ENCODE data around the gene DHX58.

Gene DHX58

DNA sequence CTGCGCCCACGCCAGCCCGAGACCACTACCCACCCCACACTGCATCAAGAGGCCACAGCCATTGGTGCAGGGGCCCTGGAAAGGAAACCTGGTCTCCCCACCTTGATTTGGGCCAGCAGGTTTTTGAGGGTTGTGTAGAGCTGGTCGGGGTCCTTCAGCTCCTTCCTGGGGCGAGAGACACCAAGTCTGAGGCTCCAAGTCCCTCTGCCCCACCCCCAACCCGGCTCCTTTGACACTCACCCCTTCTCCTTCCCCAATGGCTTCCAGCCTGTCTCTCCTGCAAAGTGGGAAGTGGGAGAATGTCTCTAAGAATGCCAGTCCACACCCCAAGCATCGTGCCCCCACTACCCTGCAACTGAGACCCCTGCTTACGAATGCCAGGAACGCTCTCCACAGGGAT is 1.6 kb upstream of the DHX58 start:
- no peak overlapping the region for H4K12ac ChIP-seq (ENCODE audit: low read depth, low read length)
- no peak overlapping the region for H4K91ac ChIP-seq (ENCODE audit: low read depth, low read length)
- H3K23ac ChIP-seq (ENCODE audit: low read length) = no peak overlapping the region
- H2BK120ac ChIP-seq (ENCODE audit: insufficient read depth, low read length, poor library complexity) = no peak overlapping the region
- no peaks in the 10 kb centered on the region for H3K79me1 ChIP-seq (ENCODE audit: low read length)
- H4K8ac ChIP-seq (ENCODE audit: low read depth, low read length) = no peak overlapping the region
- H2AK5ac ChIP-seq (ENCODE audit: low read length) = no peak overlapping the region
- no peak overlapping the region for H2BK5ac ChIP-seq (ENCODE audit: low read depth, low read length, poor library complexity)
- no peak overlapping the region for H3K4ac ChIP-seq (ENCODE audit: low read depth, low read length)
- no peak overlapping the region for H3K27ac ChIP-seq (ENCODE audit: low read depth, low read length)
- peaks cover 7 to 14% of the 10 kb centered on the region in 2 experiments for H3K36me3 ChIP-seq (ENCODE audit: control insufficient read depth in 1 of 2, insufficient read depth in 2 of 2, low read length in 2 of 2)
- no peak overlapping the region for H3K14ac ChIP-seq (ENCODE audit: low read length)
- H3K79me2 ChIP-seq (ENCODE audit: control insufficient read depth, insufficient read depth, low read length, poor library complexity) = no peaks in the 10 kb centered on the region
- H3K27me3 ChIP-seq (ENCODE audit: insufficient read depth, low read length) = no peaks in the 10 kb centered on the region
- H3K4me1 ChIP-seq (ENCODE audit: control insufficient read depth in 1 of 2, insufficient read depth in 2 of 2, low read length in 2 of 2) = no peaks in the 10 kb centered on the region
- H3K9ac ChIP-seq (ENCODE audit: low read length) = no peak overlapping the region
- H2AFZ ChIP-seq (ENCODE audit: insufficient read depth, low read length, poor library complexity) = no peak overlapping the region
- no peak overlapping the region for H3K4me3 ChIP-seq (ENCODE audit: low read depth, low read length)
- peaks cover 2% of the 10 kb centered on the region for H3K9me3 ChIP-seq (ENCODE audit: insufficient read depth, low read depth, low read length)
- no CpG with 5 or more reads among the region's 9 CpGs for WGBS (ENCODE audit: extremely low coverage, insufficient coverage, insufficient read length)
- no peak overlapping the region for H2BK12ac ChIP-seq (ENCODE audit: low read length)
- DNase-seq = no peak
- no peak overlapping the region for H3K18ac ChIP-seq (ENCODE audit: low read length)
- no peak overlapping the region for H3K4me2 ChIP-seq (ENCODE audit: low read length)

DNA sequence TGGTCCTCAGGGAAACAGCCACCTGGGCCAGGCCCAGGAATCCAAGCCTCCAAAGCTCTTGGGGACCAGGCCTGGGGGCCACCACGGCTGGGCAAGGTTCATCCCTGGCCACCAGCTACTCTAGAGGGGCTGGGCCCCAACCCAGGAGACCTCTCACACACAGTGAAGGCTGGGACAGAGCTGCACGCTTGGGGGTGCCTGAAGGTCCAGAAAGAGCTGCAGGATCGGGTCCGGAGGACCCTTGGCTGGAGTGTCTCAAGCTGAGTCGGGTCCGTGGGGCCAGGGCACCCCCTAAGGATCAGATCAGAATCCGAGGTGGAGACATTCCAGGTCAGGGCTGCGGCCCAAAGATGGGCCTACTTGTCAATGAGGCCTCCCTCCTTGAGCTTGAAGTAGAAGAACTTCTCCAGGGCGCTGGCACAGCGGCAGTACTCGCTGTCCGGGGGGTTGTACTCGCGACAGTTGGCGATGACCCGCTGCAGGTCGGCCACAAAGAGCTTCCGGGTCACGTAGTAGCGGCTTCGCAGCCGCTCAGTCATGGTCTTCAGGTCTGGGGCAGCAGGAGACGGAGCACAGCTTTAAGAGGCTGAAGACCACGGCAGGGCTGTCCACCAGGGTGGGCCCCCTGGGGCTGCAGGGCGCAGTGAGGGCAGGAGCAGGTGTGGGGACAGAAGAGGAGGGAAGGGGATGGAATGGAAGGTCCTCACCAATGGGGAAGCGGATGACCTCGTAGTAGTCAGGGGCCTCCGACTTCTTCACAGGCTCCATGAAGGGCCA is 967 bp upstream of the DHX58 start:
- Histone ChIP-seq H3K27ac (ENCODE audit: low read depth, low read length) (no peak overlapping the region), H3K4me2 (ENCODE audit: low read length) (no peak overlapping the region), H3K9me3 (ENCODE audit: insufficient read depth, low read depth, low read length) (peaks cover 2% of the 10 kb centered on the region), H3K4ac (ENCODE audit: low read depth, low read length) (no peak overlapping the region), H3K27me3 (ENCODE audit: insufficient read depth, low read length) (no peaks in the 10 kb centered on the region), H2BK120ac (ENCODE audit: insufficient read depth, low read length, poor library complexity) (no peak overlapping the region), H3K9ac (ENCODE audit: low read length) (no peak overlapping the region), H4K91ac (ENCODE audit: low read depth, low read length) (no peak overlapping the region), H3K4me3 (ENCODE audit: low read depth, low read length) (no peak overlapping the region), H3K36me3 (ENCODE audit: control insufficient read depth in 1 of 2, insufficient read depth in 2 of 2, low read length in 2 of 2) (peaks cover 7 to 14% of the 10 kb centered on the region in 2 experiments), H3K23ac (ENCODE audit: low read length) (no peak overlapping the region), H2BK5ac (ENCODE audit: low read depth, low read length, poor library complexity) (no peak overlapping the region), H3K79me1 (ENCODE audit: low read length) (no peaks in the 10 kb centered on the region), H3K79me2 (ENCODE audit: control insufficient read depth, insufficient read depth, low read length, poor library complexity) (no peaks in the 10 kb centered on the region), H2BK12ac (ENCODE audit: low read length) (no peak overlapping the region), H3K4me1 (ENCODE audit: control insufficient read depth in 1 of 2, insufficient read depth in 2 of 2, low read length in 2 of 2) (no peaks in the 10 kb centered on the region), H2AFZ (ENCODE audit: insufficient read depth, low read length, poor library complexity) (no peak overlapping the region), H4K8ac (ENCODE audit: low read depth, low read length) (no peak overlapping the region), H3K18ac (ENCODE audit: low read length) (no peak overlapping the region), H4K12ac (ENCODE audit: low read depth, low read length) (no peak overlapping the region), H2AK5ac (ENCODE audit: low read length) (no peak overlapping the region), H3K14ac (ENCODE audit: low read length) (no peak overlapping the region)
- DNase-seq = no peak
- WGBS (ENCODE audit: extremely low coverage, insufficient coverage, insufficient read length) = no CpG with 5 or more reads among the region's 28 CpGs

DNA sequence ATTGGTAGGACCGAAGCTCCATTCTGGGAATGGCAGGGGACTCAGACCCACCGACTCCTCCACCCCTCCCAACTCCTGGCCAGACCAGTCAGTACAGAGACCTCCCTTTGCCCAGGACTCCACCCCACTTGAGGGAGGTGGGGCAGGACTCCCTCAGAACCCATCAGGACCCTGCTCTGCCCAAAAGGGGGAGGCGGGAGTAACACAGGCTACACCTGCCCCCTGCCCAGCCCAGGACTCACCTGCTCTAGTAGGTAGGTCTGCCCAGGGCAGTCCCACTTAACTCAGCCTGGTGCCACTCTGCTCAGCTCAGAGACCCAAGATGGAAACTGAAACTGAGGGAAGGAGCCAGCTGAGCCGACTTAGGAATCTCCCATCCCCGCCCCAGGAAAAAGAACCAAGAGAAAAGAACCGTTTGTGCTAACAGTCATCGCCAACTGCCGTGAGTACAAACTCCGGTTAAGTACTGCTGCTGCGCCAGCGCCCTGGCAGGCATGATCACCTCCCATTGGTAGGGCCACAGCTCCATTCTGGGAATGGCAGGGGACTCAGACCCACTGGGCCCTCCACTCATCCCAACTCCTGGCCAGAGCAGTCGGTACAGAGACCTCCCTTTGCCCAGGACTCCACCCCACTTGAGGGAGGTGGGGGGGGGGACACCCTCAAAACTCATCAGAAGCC is 503 bp downstream of the DHX58 start:
- Histone ChIP-seq H2AK5ac (ENCODE audit: low read length) (no peak overlapping the region), H3K23ac (ENCODE audit: low read length) (no peak overlapping the region), H4K8ac (ENCODE audit: low read depth, low read length) (no peak overlapping the region), H4K91ac (ENCODE audit: low read depth, low read length) (no peak overlapping the region), H2BK5ac (ENCODE audit: low read depth, low read length, poor library complexity) (no peak overlapping the region), H3K79me1 (ENCODE audit: low read length) (no peaks in the 10 kb centered on the region), H3K27me3 (ENCODE audit: insufficient read depth, low read length) (no peaks in the 10 kb centered on the region), H3K4me2 (ENCODE audit: low read length) (no peak overlapping the region), H3K4me1 (ENCODE audit: control insufficient read depth in 1 of 2, insufficient read depth in 2 of 2, low read length in 2 of 2) (peaks cover 0 to 3% of the 10 kb centered on the region in 2 experiments), H3K18ac (ENCODE audit: low read length) (no peak overlapping the region), H4K12ac (ENCODE audit: low read depth, low read length) (no peak overlapping the region), H3K4me3 (ENCODE audit: low read depth, low read length) (no peak overlapping the region), H2AFZ (ENCODE audit: insufficient read depth, low read length, poor library complexity) (no peak overlapping the region), H2BK120ac (ENCODE audit: insufficient read depth, low read length, poor library complexity) (no peak overlapping the region), H3K36me3 (ENCODE audit: control insufficient read depth in 1 of 2, insufficient read depth in 2 of 2, low read length in 2 of 2) (peaks cover 7 to 11% of the 10 kb centered on the region in 2 experiments), H3K4ac (ENCODE audit: low read depth, low read length) (no peak overlapping the region), H3K27ac (ENCODE audit: low read depth, low read length) (no peak overlapping the region), H3K9me3 (ENCODE audit: insufficient read depth, low read depth, low read length) (peaks cover 2% of the 10 kb centered on the region), H3K79me2 (ENCODE audit: control insufficient read depth, insufficient read depth, low read length, poor library complexity) (no peaks in the 10 kb centered on the region), H3K9ac (ENCODE audit: low read length) (no peak overlapping the region), H2BK12ac (ENCODE audit: low read length) (no peak overlapping the region), H3K14ac (ENCODE audit: low read length) (no peak overlapping the region)
- DNase-seq = peak; percentile 23 to 39
- WGBS (ENCODE audit: extremely low coverage, insufficient coverage, insufficient read length) = no CpG with 5 or more reads among the region's 12 CpGs

DNA sequence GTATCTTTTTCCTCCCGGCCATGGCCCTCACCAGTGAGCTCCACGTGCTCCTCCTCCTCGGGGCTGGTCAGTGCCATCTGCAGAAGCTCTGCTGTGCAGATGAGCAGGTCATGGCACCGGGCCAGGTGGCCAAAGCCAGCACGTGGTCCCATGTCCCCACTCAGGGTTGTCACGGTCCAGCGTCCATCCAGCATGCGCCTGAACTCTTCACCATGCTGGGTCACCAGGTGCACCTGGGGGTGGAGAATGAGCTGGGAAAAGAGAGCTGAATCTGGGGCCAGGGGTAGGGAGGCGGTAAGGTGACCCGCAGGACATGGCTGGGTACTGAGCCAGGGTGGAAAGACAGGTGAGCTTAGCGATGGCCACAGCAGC is 1.3 kb downstream of the DHX58 start:
- no peaks in the 10 kb centered on the region for H3K79me2 ChIP-seq (ENCODE audit: control insufficient read depth, insufficient read depth, low read length, poor library complexity)
- no peak overlapping the region for H2AFZ ChIP-seq (ENCODE audit: insufficient read depth, low read length, poor library complexity)
- H2BK5ac ChIP-seq (ENCODE audit: low read depth, low read length, poor library complexity) = no peak overlapping the region
- no peak overlapping the region for H4K91ac ChIP-seq (ENCODE audit: low read depth, low read length)
- no peak overlapping the region for H3K9ac ChIP-seq (ENCODE audit: low read length)
- no peak overlapping the region for H2BK120ac ChIP-seq (ENCODE audit: insufficient read depth, low read length, poor library complexity)
- peaks cover 7 to 9% of the 10 kb centered on the region in 2 experiments for H3K36me3 ChIP-seq (ENCODE audit: control insufficient read depth in 1 of 2, insufficient read depth in 2 of 2, low read length in 2 of 2)
- no peak overlapping the region for H3K23ac ChIP-seq (ENCODE audit: low read length)
- H3K4me1 ChIP-seq (ENCODE audit: control insufficient read depth in 1 of 2, insufficient read depth in 2 of 2, low read length in 2 of 2) = peaks cover 0 to 3% of the 10 kb centered on the region in 2 experiments
- H3K9me3 ChIP-seq (ENCODE audit: insufficient read depth, low read depth, low read length) = peaks cover 2% of the 10 kb centered on the region
- H3K18ac ChIP-seq (ENCODE audit: low read length) = no peak overlapping the region
- no peak overlapping the region for H2AK5ac ChIP-seq (ENCODE audit: low read length)
- no peak for DNase-seq
- no peak overlapping the region for H4K12ac ChIP-seq (ENCODE audit: low read depth, low read length)
- no peaks in the 10 kb centered on the region for H3K27me3 ChIP-seq (ENCODE audit: insufficient read depth, low read length)
- H3K79me1 ChIP-seq (ENCODE audit: low read length) = no peaks in the 10 kb centered on the region
- H3K4me2 ChIP-seq (ENCODE audit: low read length) = no peak overlapping the region
- no peak overlapping the region for H4K8ac ChIP-seq (ENCODE audit: low read depth, low read length)
- no peak overlapping the region for H3K14ac ChIP-seq (ENCODE audit: low read length)
- WGBS (ENCODE audit: extremely low coverage, insufficient coverage, insufficient read length) = no CpG with 5 or more reads among the region's 11 CpGs
- no peak overlapping the region for H3K27ac ChIP-seq (ENCODE audit: low read depth, low read length)
- H3K4ac ChIP-seq (ENCODE audit: low read depth, low read length) = no peak overlapping the region
- H2BK12ac ChIP-seq (ENCODE audit: low read length) = no peak overlapping the region
- H3K4me3 ChIP-seq (ENCODE audit: low read depth, low read length) = no peak overlapping the region

Measured in trophoblast cell (in vitro differentiated cells and primary cell).